Myocyte (in vitro differentiated cells): ENCODE results near the gene PYY. TPM values are rescaled to one million over a fixed set of nuclear protein-coding genes. Genes with fewer than 3 reads are reported as not detected.
A peak's percentile ranks its signal among the peaks of the same experiment; 100 is the strongest.
"Not testable (repeated sequence)": the region's sequence is repeated elsewhere in the genome, so short reads cannot be mapped to it uniquely, and the experiment has no call there.

ENCODE experiments used
- DNase-seq: peaks from one replicate; pipeline ENCODE4 v3.0.0-alpha.2; 2012; ENCODE audit warnings: low read depth
- polyA plus RNA-seq: library from polyadenylated mRNA; unstranded; fragments of >200 nt; gene quantifications from one replicate; pipeline ENCODE4 v1.2.1, GENCODE V29; 2012; ENCODE audit warnings: missing spikeins
- total RNA-seq: library from RNA; depleted of rRNA; stranded (reverse); fragments of >200 nt; gene quantifications from 2 replicates; pipeline ENCODE4 v1.2.3, GENCODE V29; 2014

PYY gene
- total RNA-seq, result 0.19 TPM in 1 of 2 replicates, not detected in the other
- polyA plus RNA-seq, result not detected

- DNase-seq, result no peak
Observed at GRCh38 chr17:43953746-43954145, at the start of gene PYY. Gene PYY (minus strand): TSS chr17:43953940. CDS start chr17:43953483, 457 bp downstream.

GRCh38 chr17:44002141-44002848 lies 48.6 kb upstream of the PYY start:
- DNase-seq, result no peak

- no peak for DNase-seq
Observed at GRCh38 chr17:44001461-44001920, 47.8 kb upstream of the PYY start.

GRCh38 chr17:44000871-44001460 lies 47.2 kb upstream of the PYY start:
- DNase-seq, result no peak

GRCh38 chr17:44000141-44000860 lies 46.6 kb upstream of the PYY start:
- DNase-seq, result no peak

- DNase-seq, result no peak
Observed at GRCh38 chr17:43999024-43999423, 45.3 kb upstream of the PYY start.

- no peak for DNase-seq
Observed at GRCh38 chr17:43998552-43998951, 44.8 kb upstream of the PYY start.

GRCh38 chr17:43997180-43997579 lies 43.4 kb upstream of the PYY start:
- not testable (repeated sequence) for DNase-seq

GRCh38 chr17:43995150-43995471 lies 41.4 kb upstream of the PYY start:
- no peak for DNase-seq

- DNase-seq, result peak; percentile 71
Observed at GRCh38 chr17:43994272-43995149, 40.8 kb upstream of the PYY start.

- DNase-seq, result no peak
Observed at GRCh38 chr17:43992641-43993040, 38.9 kb upstream of the PYY start.

GRCh38 chr17:43988301-43988700 lies 34.6 kb upstream of the PYY start:
- DNase-seq, result no peak

- no peak for DNase-seq
Observed at GRCh38 chr17:43987131-43988021, 33.6 kb upstream of the PYY start.

- peak; percentile 40 for DNase-seq
Observed at GRCh38 chr17:43986225-43986981, 32.7 kb upstream of the PYY start.

- no peak for DNase-seq
Observed at GRCh38 chr17:43984521-43984920, 30.8 kb upstream of the PYY start.

GRCh38 chr17:43983515-43984411 lies 30.0 kb upstream of the PYY start:
- DNase-seq, result no peak

- DNase-seq, result no peak
Observed at GRCh38 chr17:43983196-43983514, 29.4 kb upstream of the PYY start.

GRCh38 chr17:43982171-43982570 lies 28.4 kb upstream of the PYY start:
- no peak for DNase-seq

GRCh38 chr17:43979671-43980070 lies 25.9 kb upstream of the PYY start:
- DNase-seq, result no peak
